AG09319 (cell line): Measurements from ENCODE around the gene IL1RAP.

Experiments used
- DNase-seq: peaks from one replicate; pipeline ENCODE4 v3.0.0-alpha.2; 2010; ENCODE audit warnings: low read depth; ENCODE audit errors: extremely low read depth
- CTCF ChIP-seq: IDR thresholded peaks from 2 replicates; pipeline ENCODE4 v1.5.1; 2011; ENCODE audit warnings: low read depth, mild to moderate bottlenecking, inconsistent platforms, low read length, moderate library complexity

The IL1RAP gene

DNA sequence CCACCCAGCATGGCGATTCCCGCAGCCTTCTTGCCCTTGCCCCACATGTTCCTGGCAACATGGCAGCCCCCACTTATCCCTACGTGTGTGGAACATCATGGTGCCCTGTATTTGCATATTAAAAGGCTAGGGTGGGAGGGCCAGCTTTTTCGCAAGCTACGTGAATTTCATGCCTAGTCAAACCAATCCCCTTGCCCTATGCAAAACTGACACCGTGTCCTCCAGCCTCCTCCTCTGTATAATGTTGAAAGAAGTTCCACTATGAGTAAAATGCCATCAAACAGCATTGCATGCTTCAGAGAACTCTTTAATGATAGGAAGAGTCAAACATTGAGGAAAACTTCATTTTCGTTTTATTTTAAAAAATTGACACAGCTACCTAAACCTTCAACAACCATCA, 170.9 kb downstream of the IL1RAP start:
- no peak for DNase-seq
- no peak for TF ChIP-seq CTCF

- DNase-seq = no peak
- TF ChIP-seq CTCF = no peak
Measured at GRCh38 chr3:190686011-190686410, 172.1 kb downstream of the IL1RAP start.

DNA sequence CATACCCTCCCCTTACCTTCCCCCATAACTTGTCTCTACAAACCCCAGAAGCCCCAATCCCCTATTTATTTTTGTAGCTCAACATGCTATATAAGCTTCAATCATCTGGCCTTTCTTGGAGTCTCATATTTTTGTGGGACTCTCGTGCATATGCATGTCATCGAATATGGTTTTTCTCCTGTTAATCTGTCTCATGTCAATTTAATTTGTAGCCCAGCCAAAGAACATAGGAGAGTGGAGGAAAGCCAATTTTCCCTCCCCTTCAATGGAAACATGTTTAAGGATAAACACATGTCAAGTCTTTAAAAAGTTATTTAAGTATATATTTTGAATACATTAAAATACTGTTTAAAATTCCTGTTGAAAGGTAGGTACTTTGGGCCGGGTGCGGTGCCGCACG, 176.4 kb downstream of the IL1RAP start:
- DNase-seq = no peak
- no peak for TF ChIP-seq CTCF

GRCh38 chr3:190692256-190692655, 178.4 kb downstream of the IL1RAP start:
- no peak for TF ChIP-seq CTCF
- no peak for DNase-seq

DNA sequence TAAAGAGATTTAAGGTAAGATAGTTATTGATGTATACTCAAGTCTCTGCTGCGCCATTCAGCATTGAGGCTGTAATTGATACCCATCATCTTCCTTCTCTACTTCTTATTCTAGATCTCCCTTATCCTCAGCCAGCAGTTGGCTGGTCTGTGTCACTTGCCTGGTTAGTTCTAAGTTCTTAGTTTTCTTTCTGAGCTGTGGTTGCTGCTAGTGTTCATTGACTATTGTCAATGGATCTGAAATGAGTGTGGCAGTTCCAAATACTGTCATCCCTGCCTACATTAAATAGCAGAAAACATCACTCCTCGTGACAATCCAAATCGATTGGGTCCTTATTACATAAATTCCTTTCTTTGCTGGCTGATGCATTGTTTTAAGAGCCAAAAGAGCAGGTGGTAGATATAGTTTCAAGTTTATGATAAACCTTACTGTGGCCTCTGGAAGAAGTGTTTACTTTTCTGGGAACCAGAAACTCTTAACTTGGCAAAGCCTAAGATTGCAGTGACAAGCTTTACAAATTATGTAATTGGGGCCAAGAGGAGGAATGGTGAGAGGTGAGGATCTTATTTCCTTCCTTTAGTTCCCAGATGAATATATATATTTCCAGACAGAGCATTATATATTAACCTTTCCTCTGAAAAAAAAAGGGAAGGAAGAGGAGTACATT, 180.6 kb downstream of the IL1RAP start:
- TF ChIP-seq CTCF = no peak
- DNase-seq = no peak

DNA sequence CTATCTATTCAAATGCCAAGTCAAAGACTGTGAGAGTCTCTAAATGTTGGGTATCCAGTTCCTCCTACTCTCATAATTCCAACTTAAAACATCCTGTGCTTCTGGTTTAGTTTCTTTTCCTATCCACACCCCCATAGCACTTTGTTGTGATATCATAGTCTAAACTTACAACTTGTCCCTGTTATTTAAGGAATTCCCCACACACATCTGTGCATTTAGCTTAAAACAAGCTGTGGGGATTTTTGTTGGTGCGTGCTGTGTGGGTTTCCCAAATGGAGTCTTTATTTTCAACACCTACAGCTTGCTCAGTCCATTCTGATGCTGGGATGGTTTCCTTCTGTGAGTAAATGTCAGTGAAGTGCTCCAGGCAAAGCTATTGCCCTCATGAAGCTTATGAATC, 181.3 kb downstream of the IL1RAP start:
- TF ChIP-seq CTCF = no peak
- DNase-seq = no peak

- DNase-seq = no peak
Measured at GRCh38 chr3:190695994-190696393, 182.1 kb downstream of the IL1RAP start.

More at GRCh38 chr3:190695994-190696393, 182.1 kb downstream of the IL1RAP start:
- no peak for TF ChIP-seq CTCF
